HG03108 (cell line): ENCODE measurements around the gene ULK1.
"Not testable (repeated sequence)": the region's sequence is repeated elsewhere in the genome, so short reads cannot be mapped to it uniquely, and the experiment has no call there.

Source experiments
- ATAC-seq: cut with Tn5 transposase; IDR thresholded peaks from one replicate; pipeline ENCODE4 v1.9.1; 2021; ENCODE audit warnings: moderate library complexity; ENCODE audit not compliant: unreplicated experiment

The ULK1 gene

DNA sequence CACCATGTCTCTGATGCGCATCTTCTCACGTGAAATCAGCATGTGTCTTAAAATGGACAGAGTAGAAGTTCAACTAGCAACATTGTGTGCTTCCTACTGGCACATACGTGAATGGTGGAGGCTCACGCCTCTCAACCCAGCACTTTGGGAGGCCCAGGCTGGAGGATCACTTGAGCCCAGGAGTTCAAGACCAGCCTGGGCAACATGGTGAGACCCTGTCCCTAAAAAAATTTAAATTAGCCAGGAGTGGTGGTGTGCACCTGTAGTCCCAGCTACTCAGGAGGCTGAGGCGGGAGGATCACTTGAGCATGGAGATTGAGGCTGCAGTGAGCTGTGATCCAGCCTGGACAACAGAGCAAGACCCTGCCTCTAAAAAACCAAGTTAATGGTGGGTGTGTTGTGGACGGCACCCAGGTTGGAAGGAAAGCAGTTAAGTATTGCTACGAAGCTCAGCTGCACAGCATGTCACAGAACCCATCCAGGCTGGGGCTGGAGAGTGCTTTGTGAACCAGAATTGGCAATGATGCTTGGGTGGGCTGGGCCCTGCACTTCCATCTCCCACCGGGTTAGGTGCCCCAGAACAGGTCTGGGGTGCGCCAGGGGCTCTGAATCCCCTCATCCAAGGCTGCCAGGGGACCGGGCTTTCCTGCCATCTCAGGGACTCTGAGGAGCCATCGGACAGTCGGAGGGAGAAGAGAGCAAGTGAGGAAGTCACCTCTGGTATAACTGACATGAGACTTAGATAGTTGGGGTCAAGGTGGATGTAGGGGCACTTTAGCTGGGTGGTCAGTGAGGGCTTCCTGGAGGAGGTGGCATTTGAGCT lies 33.0 kb upstream of the ULK1 start:
- ATAC-seq: no peak

- ATAC-seq: no peak
Measured at GRCh38 chr12:131862084-131862441, 32.4 kb upstream of the ULK1 start.

GRCh38 chr12:131862600-131862993 lies 31.8 kb upstream of the ULK1 start:
- no peak for ATAC-seq

DNA sequence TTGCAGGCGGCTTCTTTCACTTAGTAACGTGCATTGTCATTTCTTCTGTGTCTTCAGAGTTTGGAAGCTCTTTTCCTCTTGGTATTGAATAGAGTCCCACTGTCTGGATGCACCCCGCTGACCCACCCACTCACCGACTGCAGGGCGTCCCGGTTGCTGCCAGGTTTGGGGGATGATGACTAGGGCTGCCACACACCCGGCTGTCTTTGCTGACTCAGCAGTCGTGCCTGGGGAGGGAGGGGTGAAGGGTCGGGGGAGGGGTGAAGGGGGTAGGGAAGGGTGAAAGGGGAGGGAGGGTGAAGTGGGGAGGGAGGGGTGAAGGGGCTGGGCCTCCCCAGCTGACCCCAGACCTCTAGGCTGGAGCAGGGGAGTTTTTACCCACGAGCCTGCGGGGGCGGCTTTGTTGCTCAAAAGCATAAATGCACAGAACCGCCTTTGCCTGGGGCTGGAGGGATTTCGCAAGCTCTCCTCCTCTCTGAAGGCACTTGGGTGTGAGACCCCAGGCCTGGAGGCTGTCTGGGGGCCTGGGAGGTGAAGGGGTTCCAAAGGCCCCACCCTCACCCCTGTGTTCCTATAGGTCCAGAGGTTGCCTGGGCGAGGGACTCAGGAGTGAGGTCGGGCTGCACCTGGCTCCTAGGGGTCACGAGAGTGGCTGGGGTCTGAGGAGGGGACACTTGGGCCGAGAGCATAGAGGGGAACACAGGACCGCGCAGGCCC lies 31.3 kb upstream of the ULK1 start:
- ATAC-seq: no peak

DNA sequence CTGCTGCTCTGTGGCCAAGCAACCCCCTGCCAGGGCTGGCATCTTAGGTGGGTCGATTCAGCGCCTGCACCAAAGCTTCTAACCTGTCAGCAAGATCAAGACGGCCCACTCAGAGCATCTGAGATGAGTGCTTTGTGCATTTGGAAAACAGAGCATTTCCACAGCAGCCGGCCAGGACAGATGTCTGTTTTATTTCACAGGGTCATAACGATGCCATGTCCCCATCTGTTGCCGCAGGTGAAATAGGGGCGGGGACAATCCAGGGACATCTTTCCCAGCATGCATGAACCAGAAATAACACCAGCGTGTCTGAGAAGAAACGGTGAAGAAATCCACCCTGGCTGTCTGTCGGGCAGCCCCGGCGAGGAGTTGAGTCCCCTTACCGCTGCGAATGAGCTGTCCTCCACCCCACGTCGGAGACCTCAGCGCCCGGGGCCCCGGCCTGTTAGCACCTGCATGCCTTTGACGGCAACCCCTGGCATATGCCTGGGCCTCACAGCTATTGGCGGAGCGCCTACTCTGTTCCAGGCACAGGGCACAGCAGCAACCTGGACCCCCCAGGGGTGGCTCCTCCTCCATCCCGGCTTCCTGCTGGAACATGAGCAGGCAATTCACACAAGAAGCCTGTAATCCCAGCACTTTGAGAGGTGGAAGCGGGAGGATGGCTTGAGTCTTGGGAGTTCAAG lies 30.6 kb upstream of the ULK1 start:
- ATAC-seq: no peak

- no peak for ATAC-seq
Measured at GRCh38 chr12:131864469-131864868, 30.0 kb upstream of the ULK1 start.

- no peak for ATAC-seq
Measured at GRCh38 chr12:131865180-131865875, 29.1 kb upstream of the ULK1 start.

- ATAC-seq: no peak
Measured at GRCh38 chr12:131867471-131867870, 27.0 kb upstream of the ULK1 start.

DNA sequence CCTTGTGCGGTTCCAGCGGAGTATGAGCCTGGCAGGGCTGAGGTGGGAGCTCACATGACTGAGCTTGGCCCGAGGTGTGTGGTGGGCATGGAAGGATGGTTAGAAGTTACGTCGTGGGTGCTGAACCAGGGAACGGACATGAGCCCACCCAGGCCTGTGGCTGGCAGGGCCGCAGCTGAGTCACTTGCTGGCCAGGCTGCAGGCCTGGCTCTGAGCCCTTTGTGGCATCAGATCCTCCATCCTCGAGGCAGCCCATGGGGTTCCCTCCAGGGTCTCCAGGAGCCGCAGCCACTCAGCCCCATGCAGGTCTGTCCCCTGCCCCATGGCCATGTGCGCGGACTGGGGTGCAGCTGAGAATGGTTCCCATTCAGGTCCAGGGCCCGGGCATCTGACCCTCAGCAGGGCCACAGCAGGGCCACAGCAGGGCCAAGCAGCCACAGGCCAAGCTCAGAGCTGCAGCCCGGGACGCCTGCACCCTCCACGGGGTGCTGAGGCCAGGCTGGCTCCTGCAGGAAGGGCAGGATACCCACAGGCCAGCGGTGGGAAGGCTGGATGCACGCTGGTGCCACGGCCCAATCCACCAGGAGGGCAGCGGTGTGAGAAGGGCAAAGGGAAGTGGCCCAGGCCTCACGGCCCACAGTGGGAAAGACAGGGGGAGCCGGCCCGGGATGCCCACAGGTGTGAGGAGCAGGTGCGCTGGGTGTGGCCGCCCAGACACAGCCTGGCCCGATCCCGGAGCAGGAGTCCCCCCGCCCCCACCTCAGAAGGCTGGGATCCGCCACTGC lies 26.3 kb upstream of the ULK1 start:
- no peak for ATAC-seq

DNA sequence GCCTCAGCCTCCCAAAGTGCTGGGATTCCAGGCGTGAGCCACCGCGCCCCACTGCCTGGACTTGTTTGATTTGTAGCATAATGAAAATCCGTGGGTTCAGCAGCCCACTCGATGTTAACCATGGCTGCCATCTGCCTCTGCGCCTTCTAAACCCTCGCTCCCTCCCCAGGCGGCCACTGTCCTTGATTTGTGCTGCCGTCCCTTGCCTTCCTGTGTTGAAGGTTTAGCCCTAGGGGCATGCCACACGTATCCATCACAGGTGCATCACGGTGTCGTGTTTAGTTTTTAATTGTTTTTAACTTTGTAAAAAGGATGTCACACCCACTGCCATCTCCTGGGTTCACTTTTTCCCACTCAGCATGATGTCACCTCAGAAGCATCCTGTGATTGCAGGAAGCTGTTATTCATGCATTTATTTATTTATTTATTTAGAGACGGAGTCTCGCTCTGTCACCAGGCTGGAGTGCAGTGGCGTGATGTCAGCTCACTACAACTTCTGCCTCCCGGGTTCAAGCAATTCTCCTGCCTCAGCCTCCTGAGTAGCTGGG lies 24.5 kb upstream of the ULK1 start:
- ATAC-seq: no peak

GRCh38 chr12:131871677-131872076 lies 22.7 kb upstream of the ULK1 start:
- ATAC-seq: no peak

DNA sequence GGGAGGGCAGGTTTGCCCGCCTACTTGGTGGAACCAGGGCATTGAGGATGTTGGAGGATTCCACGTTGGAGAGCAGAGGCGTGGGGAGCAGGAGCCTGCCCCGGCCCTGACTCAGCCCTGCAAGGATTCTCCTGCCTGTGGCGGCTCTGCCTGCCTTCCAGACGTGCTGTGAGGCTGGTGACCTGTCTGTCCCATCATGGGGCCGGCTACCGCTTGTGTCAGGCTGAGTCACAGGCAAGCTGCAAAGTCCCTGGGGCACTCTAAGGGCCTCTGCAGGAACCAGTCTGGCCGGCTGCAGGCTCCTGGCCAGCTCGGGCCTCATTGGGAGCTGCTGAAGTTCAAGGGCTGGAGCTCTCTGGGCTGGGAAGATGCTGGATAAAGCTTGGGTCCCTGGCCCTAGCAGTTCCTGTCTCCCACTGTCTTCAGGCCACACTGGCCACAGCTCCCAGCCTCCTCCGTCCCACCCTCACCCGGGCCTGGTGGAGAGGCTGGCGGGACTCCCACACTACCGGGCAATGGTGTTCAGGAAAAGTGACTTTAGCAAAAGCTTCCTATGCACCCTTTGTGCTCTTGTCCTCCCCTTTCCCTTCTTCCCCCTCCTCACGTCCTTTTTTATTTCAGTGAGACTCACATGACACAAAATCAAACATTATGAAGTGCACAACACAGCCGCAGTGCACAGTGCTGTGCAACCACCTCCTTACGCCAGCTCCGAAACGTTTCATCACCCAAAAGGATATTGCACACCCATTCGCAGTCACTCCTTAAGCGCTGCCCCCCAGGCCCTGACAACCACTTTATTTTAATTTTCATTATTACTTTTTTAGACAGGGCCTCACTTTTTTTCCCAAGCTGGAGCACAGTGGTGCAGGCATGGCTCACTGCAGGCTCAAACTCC lies 22.0 kb upstream of the ULK1 start:
- no peak for ATAC-seq

DNA sequence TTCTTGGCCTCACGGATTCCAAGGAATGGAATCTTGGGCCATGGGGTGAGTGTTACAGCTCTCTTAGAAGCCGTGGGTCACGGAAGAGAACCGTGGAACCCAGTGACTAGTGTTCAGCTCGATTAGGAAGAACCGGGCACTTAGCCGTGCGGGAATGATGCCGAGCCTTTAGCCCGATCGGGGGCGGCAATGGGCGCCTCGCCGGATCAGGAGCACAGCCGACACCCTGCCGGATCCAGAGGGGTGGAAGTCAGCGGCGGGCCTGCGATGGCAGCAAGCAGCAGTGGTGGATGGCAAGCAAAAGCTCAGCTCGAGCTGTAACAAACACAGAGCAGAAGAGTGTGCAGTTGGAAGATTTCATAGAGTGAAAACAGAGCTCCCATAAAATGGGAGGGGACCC lies 21.1 kb upstream of the ULK1 start:
- ATAC-seq: no peak

- not testable (repeated sequence) for ATAC-seq
Measured at GRCh38 chr12:131874972-131875371, 19.4 kb upstream of the ULK1 start.

DNA sequence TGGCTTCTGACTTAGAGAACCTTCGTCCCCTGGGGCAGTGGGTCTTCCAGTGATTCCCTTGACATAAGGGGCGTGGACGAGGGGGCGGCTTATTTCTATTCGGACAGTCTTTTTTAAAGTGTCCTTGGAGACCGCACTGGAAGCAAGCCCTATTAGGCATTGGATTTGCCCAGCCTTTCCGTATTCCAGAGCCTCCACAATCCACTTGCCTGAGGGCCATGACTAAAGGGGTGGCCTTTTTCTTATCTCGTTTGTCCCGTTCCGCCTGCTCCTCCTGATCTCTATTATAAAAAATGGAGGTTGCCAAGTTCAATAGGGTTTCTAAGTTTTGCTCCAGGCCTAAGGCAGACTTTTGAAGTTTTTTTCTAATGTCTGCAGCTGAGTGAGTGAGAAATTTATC lies 17.2 kb upstream of the ULK1 start:
- ATAC-seq: not testable (repeated sequence)

GRCh38 chr12:131878436-131878835 lies 16.0 kb upstream of the ULK1 start:
- not testable (repeated sequence) for ATAC-seq

DNA sequence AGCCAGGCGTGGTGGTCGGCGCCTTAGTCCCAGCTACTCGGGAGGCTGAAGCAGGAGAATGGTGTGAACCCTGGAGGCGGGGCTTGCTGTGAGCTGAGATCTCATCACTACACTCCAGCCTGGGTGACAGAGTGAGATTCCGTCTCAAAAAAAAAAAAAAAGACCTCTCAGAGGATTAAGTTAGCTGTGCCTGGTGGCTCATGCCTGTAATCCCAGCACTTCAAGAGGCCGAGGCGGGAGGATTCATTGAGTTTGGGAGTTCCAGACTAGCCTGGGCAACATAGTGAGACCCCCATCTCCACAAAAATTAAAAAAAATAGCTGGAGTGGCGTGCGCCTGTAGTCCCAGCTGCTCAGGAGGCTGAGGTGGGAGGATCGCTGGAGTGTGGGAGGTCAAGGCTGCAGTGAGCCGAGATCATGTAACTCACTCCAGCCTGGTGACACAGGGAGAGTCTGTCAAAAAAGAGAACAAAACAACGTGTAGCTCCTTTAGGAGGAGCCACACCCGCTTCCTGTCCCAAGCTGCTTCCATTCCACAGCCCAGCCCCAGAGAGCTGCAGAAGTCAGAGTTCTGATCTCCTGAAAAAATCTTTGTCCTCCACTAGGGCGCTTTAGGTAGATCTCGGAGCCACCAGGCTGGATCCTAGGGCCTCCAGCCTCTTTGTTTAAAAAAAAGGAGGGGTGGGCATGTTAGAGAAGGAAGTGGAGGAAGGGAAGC lies 11.5 kb upstream of the ULK1 start:
- ATAC-seq: no peak

DNA sequence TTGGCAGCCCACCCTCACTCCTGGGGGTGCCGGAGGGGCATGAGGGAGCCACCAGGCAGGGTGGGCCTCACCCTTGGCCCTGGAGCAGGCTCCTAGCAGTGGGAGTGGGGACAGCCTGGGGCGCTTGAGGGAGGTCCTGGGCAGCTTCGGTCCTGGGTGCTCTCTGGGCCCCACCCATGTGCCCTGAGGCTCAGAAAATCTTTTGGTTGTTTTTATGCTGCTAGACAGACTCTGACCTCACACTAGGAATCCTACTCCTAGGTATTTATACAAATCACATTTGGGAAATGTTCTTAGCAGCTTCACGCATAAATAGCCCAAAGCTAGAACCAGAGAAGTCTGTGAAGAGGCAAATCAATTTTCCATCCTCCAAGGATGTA lies 10.9 kb upstream of the ULK1 start:
- no peak for ATAC-seq

DNA sequence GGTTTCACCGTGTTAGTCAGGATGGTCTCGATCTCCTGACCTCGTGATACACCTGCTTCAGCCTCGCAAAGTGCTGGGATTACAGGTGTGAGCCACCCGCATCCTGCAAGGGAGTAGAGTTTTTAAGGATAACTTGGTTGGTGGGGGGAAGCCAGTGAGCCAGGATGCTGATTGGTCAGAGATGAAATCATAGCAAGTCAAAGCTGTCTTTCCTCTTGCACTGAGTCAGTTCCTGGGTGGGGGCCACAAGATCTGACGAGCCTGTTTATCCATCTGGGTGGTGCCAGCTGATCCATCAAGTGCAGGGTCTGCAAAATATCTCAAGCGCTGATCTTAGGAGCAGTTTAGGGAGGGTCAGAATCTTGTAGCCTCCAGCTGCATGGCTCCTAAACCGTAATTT lies 9.3 kb upstream of the ULK1 start:
- not testable (repeated sequence) for ATAC-seq
